Measurements from ENCODE around the gene GNB1L. TPM values are rescaled to one million over a fixed set of nuclear protein-coding genes. Genes with fewer than 3 reads are reported as not detected.

GNB1L gene
- total RNA-seq, 1 donor from 2014 or later: 6.1 TPM

DNA sequence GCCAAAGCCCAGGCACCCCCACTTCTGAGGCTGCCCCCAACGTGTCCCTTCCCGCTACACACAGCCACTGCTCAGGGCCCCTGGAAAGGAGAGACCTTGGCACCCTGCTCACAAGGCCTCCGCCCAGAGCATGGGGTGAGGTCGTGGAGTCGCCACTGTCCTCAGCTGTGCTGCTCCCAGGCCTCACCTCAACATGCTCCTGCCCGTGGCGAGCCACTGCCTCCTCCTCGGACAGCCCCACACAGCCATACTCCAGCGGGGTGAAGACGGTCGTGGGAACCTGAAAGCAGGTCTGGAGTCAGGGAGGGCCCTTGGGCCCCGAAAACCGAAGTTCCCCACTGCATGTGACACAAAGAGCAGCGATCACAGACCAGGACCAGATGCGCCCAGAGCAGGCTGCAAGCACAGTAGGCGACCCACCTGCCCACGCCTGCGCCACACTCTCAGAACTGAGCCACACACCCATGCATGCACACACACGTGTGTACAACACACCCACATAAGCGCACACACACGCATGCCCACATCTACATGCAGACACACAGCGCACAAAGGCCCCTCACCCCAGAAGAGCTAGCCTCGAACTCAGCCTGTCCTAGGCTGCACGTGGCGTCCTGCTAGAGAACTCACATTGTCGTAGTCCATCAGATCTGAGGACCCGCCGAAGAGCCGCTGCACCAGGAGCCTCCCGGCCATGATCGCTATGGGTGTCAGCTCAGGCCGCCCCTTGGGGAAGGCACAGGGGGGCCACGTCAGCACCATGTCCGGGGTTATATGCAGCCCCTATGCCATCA, 25.5 kb upstream of the GNB1L start:
- Mint-ChIP-seq H3K9me3 (ENCODE audit: unreplicated experiment) (no peaks in the 10 kb centered on the region), H3K27ac (ENCODE audit: unreplicated experiment) (peak overlapping the region; percentile 94), H3K4me1 (ENCODE audit: unreplicated experiment) (peaks cover 66% of the 10 kb centered on the region), H3K27me3 (ENCODE audit: unreplicated experiment) (no peaks in the 10 kb centered on the region), H3K36me3 (ENCODE audit: unreplicated experiment) (no peaks in the 10 kb centered on the region), H3K4me3 (ENCODE audit: unreplicated experiment) (no peak overlapping the region)
- TF ChIP-seq, protein P1, sequence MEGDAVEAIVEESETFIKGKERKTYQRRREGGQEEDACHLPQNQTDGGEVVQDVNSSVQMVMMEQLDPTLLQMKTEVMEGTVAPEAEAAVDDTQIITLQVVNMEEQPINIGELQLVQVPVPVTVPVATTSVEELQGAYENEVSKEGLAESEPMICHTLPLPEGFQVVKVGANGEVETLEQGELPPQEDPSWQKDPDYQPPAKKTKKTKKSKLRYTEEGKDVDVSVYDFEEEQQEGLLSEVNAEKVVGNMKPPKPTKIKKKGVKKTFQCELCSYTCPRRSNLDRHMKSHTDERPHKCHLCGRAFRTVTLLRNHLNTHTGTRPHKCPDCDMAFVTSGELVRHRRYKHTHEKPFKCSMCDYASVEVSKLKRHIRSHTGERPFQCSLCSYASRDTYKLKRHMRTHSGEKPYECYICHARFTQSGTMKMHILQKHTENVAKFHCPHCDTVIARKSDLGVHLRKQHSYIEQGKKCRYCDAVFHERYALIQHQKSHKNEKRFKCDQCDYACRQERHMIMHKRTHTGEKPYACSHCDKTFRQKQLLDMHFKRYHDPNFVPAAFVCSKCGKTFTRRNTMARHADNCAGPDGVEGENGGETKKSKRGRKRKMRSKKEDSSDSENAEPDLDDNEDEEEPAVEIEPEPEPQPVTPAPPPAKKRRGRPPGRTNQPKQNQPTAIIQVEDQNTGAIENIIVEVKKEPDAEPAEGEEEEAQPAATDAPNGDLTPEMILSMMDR (IDR thresholded peaks at IDR 0.05): no peak
- DNase-seq (ENCODE audit: extremely low spot score, unreplicated experiment): no peak

DNA sequence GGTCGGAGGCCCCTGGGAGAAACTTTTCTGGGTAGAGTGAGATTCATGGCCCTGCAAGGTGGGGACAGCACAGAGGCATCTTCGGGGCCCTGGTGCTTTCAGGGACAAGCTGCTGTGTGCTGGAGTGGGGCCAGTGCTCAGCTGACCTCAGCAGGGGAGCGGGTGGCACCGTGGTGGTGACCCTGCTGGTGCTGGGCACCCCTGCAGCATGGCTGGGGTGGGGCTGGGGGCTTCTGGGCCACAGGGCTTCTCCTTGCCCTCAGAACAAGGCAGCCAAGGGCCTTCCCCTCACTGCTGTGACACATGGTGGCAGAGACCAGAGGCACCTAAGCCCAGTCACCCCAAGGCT, 24.9 kb upstream of the GNB1L start:
- TF ChIP-seq, protein P1 (IDR thresholded peaks at IDR 0.05): no peak
- no peaks in the 10 kb centered on the region for H3K9me3 Mint-ChIP-seq (ENCODE audit: unreplicated experiment)
- peak overlapping the region; percentile 94 for H3K27ac Mint-ChIP-seq (ENCODE audit: unreplicated experiment)
- H3K4me1 Mint-ChIP-seq (ENCODE audit: unreplicated experiment): peaks cover 72% of the 10 kb centered on the region
- no peak for DNase-seq (ENCODE audit: extremely low spot score, unreplicated experiment)
- no peaks in the 10 kb centered on the region for H3K27me3 Mint-ChIP-seq (ENCODE audit: unreplicated experiment)
- H3K36me3 Mint-ChIP-seq (ENCODE audit: unreplicated experiment): no peaks in the 10 kb centered on the region
- no peak overlapping the region for H3K4me3 Mint-ChIP-seq (ENCODE audit: unreplicated experiment)

DNA sequence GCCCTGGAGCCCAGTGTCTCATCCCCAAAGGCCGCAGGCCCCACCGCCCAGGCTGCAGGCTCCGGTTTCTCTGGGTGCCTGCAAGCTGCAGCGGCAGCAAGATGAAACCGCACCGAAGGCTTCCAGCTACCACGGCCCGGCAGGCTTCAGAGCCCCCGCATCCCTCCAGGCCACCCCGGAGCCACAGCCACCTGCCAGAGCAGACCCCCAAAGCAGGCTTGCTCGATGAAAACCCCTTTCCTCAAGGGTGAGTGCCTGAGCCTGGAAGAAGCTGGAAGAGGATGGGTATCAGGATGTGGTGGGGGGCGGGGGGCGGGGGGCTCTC, 24.5 kb upstream of the GNB1L start:
- TF ChIP-seq, protein P1 (IDR thresholded peaks at IDR 0.05): no peak
- H3K27ac Mint-ChIP-seq (ENCODE audit: unreplicated experiment): peak overlapping the region; percentile 82
- H3K4me1 Mint-ChIP-seq (ENCODE audit: unreplicated experiment): peaks cover 76% of the 10 kb centered on the region
- DNase-seq (ENCODE audit: extremely low spot score, unreplicated experiment): no peak
- peak overlapping the region; percentile 27 for H3K4me3 Mint-ChIP-seq (ENCODE audit: unreplicated experiment)
- H3K27me3 Mint-ChIP-seq (ENCODE audit: unreplicated experiment): no peaks in the 10 kb centered on the region
- H3K9me3 Mint-ChIP-seq (ENCODE audit: unreplicated experiment): no peaks in the 10 kb centered on the region
- no peaks in the 10 kb centered on the region for H3K36me3 Mint-ChIP-seq (ENCODE audit: unreplicated experiment)

DNA sequence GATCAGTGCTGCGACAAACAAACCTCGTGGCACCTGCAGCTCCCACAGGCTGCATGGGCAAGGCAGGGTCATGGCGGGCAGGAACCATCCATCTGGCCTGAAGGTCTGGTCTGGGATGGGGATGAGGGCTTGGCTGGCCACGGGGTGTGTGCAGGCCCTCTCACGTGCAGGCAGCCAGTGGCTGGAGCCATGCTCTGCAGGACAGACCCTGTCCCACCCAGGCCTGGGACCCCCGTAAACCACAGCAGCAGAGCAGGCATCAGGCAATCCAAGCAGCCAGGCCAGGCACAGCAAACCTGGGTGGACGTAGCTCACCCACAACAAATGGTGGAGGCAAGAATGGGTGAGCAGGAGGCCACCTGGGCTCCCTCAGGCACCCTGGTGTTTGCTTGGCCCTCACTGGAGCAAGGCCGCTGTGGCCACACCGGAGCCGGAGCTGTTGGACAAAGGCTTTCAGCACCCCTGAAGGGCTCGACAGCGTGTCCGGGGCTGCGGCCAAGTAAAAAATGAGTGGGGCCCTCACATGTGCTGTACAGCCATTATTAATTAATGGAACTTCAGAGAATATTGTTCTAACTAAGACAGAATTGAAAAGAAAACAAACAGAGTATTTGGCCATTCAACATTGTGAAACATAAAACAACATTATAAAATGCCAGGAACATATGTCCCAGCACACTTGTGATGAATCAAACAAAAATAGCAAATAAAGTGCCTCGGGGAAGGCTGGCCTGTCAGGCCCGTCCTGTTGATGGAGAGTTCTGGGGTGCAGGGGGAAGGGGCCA, 24.0 kb upstream of the GNB1L start:
- Mint-ChIP-seq H3K36me3 (ENCODE audit: unreplicated experiment) (no peaks in the 10 kb centered on the region), H3K9me3 (ENCODE audit: unreplicated experiment) (no peaks in the 10 kb centered on the region), H3K27me3 (ENCODE audit: unreplicated experiment) (no peaks in the 10 kb centered on the region), H3K4me3 (ENCODE audit: unreplicated experiment) (peak overlapping the region; percentile 27), H3K4me1 (ENCODE audit: unreplicated experiment) (peaks cover 79% of the 10 kb centered on the region), H3K27ac (ENCODE audit: unreplicated experiment) (peak overlapping the region; percentile 82)
- DNase-seq (ENCODE audit: extremely low spot score, unreplicated experiment): no peak
- TF ChIP-seq, protein P1 (IDR thresholded peaks at IDR 0.05): no peak

DNA sequence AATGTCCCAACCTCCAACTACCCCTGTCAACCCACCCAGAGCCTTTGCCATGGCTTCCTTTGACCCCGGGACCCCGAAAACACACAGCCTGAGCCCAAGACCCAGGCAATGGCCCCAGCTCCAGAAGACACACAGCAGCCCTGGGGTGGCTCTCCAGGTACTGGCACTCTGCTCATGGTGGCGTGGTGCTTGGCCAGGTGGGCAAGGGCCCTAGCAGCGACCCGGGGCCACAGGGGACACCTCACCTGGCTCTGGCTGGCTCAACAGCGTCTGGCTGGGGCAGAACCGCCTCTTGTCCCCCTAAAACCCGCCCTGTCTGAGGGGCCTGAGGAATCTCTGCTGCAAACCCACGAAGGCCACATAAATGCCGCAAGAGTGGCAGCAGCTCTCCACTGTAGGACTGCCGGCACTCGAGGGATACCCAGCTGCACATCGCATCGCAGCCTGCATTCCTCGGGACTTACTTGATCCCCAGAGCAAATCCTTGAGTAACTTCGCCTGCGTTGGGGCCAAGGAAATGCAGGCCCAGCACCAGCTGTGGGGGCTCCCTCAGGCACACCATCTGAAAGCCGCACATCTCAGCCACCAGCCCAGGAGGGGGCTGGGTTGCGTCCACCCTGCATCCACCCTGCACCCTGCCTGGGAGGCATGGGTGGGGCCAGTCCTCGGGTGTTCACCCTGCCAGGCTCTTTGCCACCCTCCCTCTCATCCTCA, 23.1 kb upstream of the GNB1L start:
- TF ChIP-seq, protein P1 (IDR thresholded peaks at IDR 0.05): no peak
- no peak overlapping the region for H3K4me3 Mint-ChIP-seq (ENCODE audit: unreplicated experiment)
- H3K27me3 Mint-ChIP-seq (ENCODE audit: unreplicated experiment): no peaks in the 10 kb centered on the region
- DNase-seq (ENCODE audit: extremely low spot score, unreplicated experiment): no peak
- peaks cover 75% of the 10 kb centered on the region for H3K4me1 Mint-ChIP-seq (ENCODE audit: unreplicated experiment)
- no peaks in the 10 kb centered on the region for H3K36me3 Mint-ChIP-seq (ENCODE audit: unreplicated experiment)
- peak overlapping the region; percentile 82 for H3K27ac Mint-ChIP-seq (ENCODE audit: unreplicated experiment)
- H3K9me3 Mint-ChIP-seq (ENCODE audit: unreplicated experiment): no peaks in the 10 kb centered on the region
